OCI-LY7 (cell line): ENCODE measurements around the gene TRAF3IP1. TPM values are rescaled to one million over a fixed set of nuclear protein-coding genes. Genes with fewer than 3 reads are reported as not detected.
"Not testable (repeated sequence)": the region's sequence is repeated elsewhere in the genome, so short reads cannot be mapped to it uniquely, and the experiment has no call there.

Source experiments
- BruUV-seq: library from RNA; stranded (reverse); fragments of 400-500 nt; replicated peaks from 2 replicates; lab custom pipeline; 2021; lab: Mats Ljungman, UMichigan
- CTCF ChIA-PET: fragments of 300-600 bp; sonication (Branson Sonifier 250); formaldehyde crosslinking; loops from one replicate; lab custom pipeline; 2022; ENCODE audit warnings: antibody characterized with exemption; ENCODE audit not compliant: unreplicated experiment; lab: Charles Lee
- POLR2A ChIA-PET: fragments of 300-600 bp; sonication (Branson Sonifier 250); formaldehyde crosslinking; loops from one replicate; lab custom pipeline; 2022; ENCODE audit warnings: antibody characterized with exemption; lab: Charles Lee
- DNase-seq: peaks from one replicate; pipeline ENCODE4 v3.0.0-alpha.2; 2015; ENCODE audit warnings: low spot score
- H2AFZ ChIP-seq: fragments of 200-600 bp; sonication (generic), shearing (Covaris generic); 2 replicates; pipeline ENCODE4 v1.6.1; 2014; ENCODE audit warnings: mild to moderate bottlenecking, antibody characterized with exemption, low read length, moderate library complexity
- H3K27ac ChIP-seq: fragments of 200-600 bp; sonication (generic); 2 replicates; pipeline ENCODE4 v1.5.1; 2014; ENCODE audit warnings: mixed run types, low read depth, mild to moderate bottlenecking, moderate library complexity, low read length, inconsistent platforms; ENCODE audit not compliant: poor library complexity, severe bottlenecking
- H3K36me3 ChIP-seq: fragments of 200-600 bp; sonication (generic); 2 replicates; pipeline ENCODE4 v1.6.1; 2014; ENCODE audit warnings: mild to moderate bottlenecking, antibody characterized with exemption, low read length, moderate library complexity, mixed read lengths; ENCODE audit not compliant: insufficient read depth
- H3K4me1 ChIP-seq: fragments of 200-600 bp; sonication (generic); 2 replicates; pipeline ENCODE4 v1.5.1; 2014; ENCODE audit warnings: mild to moderate bottlenecking, low read length; ENCODE audit not compliant: insufficient read depth, poor library complexity, severe bottlenecking
- H3K4me2 ChIP-seq: fragments of 200-600 bp; sonication (generic); 2 replicates; pipeline ENCODE4 v1.6.1; 2014; ENCODE audit warnings: mild to moderate bottlenecking, low read length
- H3K4me3 ChIP-seq: fragments of 200-600 bp; sonication (generic); 2 replicates; pipeline ENCODE4 v1.5.1; 2014; ENCODE audit warnings: mild to moderate bottlenecking, low read depth, low read length; ENCODE audit not compliant: poor library complexity, severe bottlenecking
- H3K79me2 ChIP-seq: fragments of 200-600 bp; sonication (generic); 2 replicates; pipeline ENCODE4 v1.6.1; 2016; ENCODE audit warnings: low read depth, mild to moderate bottlenecking, low read length, moderate library complexity, mixed read lengths; ENCODE audit not compliant: insufficient read depth
- H3K9me2 ChIP-seq: fragments of 200-600 bp; sonication (generic); 2 replicates; pipeline ENCODE4 v1.6.1; 2016; ENCODE audit warnings: mild to moderate bottlenecking, low read length, mixed read lengths; ENCODE audit not compliant: insufficient read depth
- H3K9me3 ChIP-seq: fragments of 200-600 bp; sonication (generic); 2 replicates; pipeline ENCODE4 v1.6.1; 2014; ENCODE audit warnings: mild to moderate bottlenecking, mixed run types, low read length, mixed read lengths
- H4K20me1 ChIP-seq: fragments of 200-600 bp; sonication (generic); 2 replicates; pipeline ENCODE4 v1.6.1; 2014; ENCODE audit warnings: mild to moderate bottlenecking, antibody characterized with exemption, low read length, moderate library complexity, mixed read lengths; ENCODE audit not compliant: insufficient read depth
- CTCF ChIP-seq: fragments of 200-600 bp; sonication (generic); conservative IDR thresholded peaks from 2 replicates; pipeline ENCODE4 v1.5.1; 2014; ENCODE audit warnings: mild to moderate bottlenecking, antibody characterized with exemption, low read length, moderate library complexity, mixed read lengths
- EZH2phosphoT487 ChIP-seq: fragments of 200-600 bp; sonication (generic); IDR thresholded peaks from 2 replicates; pipeline ENCODE4 v1.6.1; 2018; ENCODE audit warnings: low read depth, borderline replicate concordance, mild to moderate bottlenecking, mixed run types, antibody characterized with exemption, low read length, moderate library complexity, mixed read lengths
- intact Hi-C: fragments of 100-400 bp; cut with micrococcal nuclease; formaldehyde crosslinking; loops from one replicate; pipeline ENCODE4 v1.10.0; 2022; ENCODE audit not compliant: unreplicated experiment
- total RNA-seq, 2 experiments: library from RNA; depleted of rRNA in 1 of 2; stranded (reverse); fragments of >200 nt in 1 of 2; shearing (Covaris generic) in 1 of 2; gene quantifications; 2 replicates each; pipeline ENCODE4 v1.2.3, GENCODE V29; 2014 to 2022

Gene TRAF3IP1
- total RNA-seq, 2 experiments from 2014 or later, result 8.2 to 13.8 TPM

- H3K9me3 ChIP-seq, result no peaks in the 10 kb centered on the region
- BruUV-seq, result no TSS peak
- H4K20me1 ChIP-seq, result no peaks in the 10 kb centered on the region
- no peaks in the 10 kb centered on the region for H3K36me3 ChIP-seq
- no peak for TF ChIP-seq EZH2phosphoT487
- TF ChIP-seq CTCF, result no peak
- H3K27ac ChIP-seq, result no peak overlapping the region
- H3K4me1 ChIP-seq, result no peaks in the 10 kb centered on the region
- no peak overlapping the region for H3K4me2 ChIP-seq
- no peak overlapping the region for H3K4me3 ChIP-seq
- H3K79me2 ChIP-seq, result no peaks in the 10 kb centered on the region
- DNase-seq, result no peak
- intact Hi-C loops, result loop anchor here (5.0 kb wide), 1 partner anchor 93 kb away; no protein-coding TSS in a partner anchor
- POLR2A ChIA-PET, result no interaction called here
- CTCF ChIA-PET, result no interaction called here
- no peaks in the 10 kb centered on the region for H3K9me2 ChIP-seq
- no peak overlapping the region for H2AFZ ChIP-seq
These were observed 49.3 kb downstream of the TRAF3IP1 start for GRCh38 chr2:238369591-238370040.

GRCh38 chr2:238370094-238370822 is 49.9 kb downstream of the TRAF3IP1 start:
- no peaks in the 10 kb centered on the region for H4K20me1 ChIP-seq
- H3K4me3 ChIP-seq, result no peak overlapping the region
- no peak overlapping the region for H3K27ac ChIP-seq
- H2AFZ ChIP-seq, result no peak overlapping the region
- intact Hi-C loops, result loop anchor here (5.0 kb wide), 1 partner anchor 92 kb away; no protein-coding TSS in a partner anchor
- no peak overlapping the region for H3K4me2 ChIP-seq
- no peaks in the 10 kb centered on the region for H3K36me3 ChIP-seq
- H3K4me1 ChIP-seq, result no peaks in the 10 kb centered on the region
- no TSS peak for BruUV-seq
- no peak for DNase-seq
- H3K79me2 ChIP-seq, result no peaks in the 10 kb centered on the region
- TF ChIP-seq CTCF, result no peak
- no peak for TF ChIP-seq EZH2phosphoT487
- CTCF ChIA-PET, result no interaction called here
- no peaks in the 10 kb centered on the region for H3K9me2 ChIP-seq
- POLR2A ChIA-PET, result no interaction called here
- no peaks in the 10 kb centered on the region for H3K9me3 ChIP-seq

- intact Hi-C loops, result loop anchor here (5.0 kb wide), 1 partner anchor 91 kb away; no protein-coding TSS in a partner anchor
- no peak for TF ChIP-seq EZH2phosphoT487
- TF ChIP-seq CTCF, result peak; percentile 79
- Histone ChIP-seq H3K4me2 (no peak overlapping the region), H2AFZ (no peak overlapping the region), H4K20me1 (no peaks in the 10 kb centered on the region), H3K9me2 (no peaks in the 10 kb centered on the region), H3K27ac (no peak overlapping the region), H3K4me3 (no peak overlapping the region), H3K36me3 (no peaks in the 10 kb centered on the region), H3K9me3 (no peaks in the 10 kb centered on the region), H3K4me1 (no peaks in the 10 kb centered on the region), H3K79me2 (no peaks in the 10 kb centered on the region)
- POLR2A ChIA-PET, result no interaction called here
- BruUV-seq, result no TSS peak
- DNase-seq, result peak; percentile 59
- CTCF ChIA-PET, result no interaction called here
These were observed 50.6 kb downstream of the TRAF3IP1 start for GRCh38 chr2:238370823-238371372.

GRCh38 chr2:238372277-238372676 is 52.0 kb downstream of the TRAF3IP1 start:
- not testable (repeated sequence) for BruUV-seq

More at GRCh38 chr2:238372277-238372676, 52.0 kb downstream of the TRAF3IP1 start:
- H4K20me1 ChIP-seq, H2AFZ ChIP-seq, H3K79me2 ChIP-seq, H3K9me2 ChIP-seq, CTCF ChIA-PET, H3K27ac ChIP-seq, H3K36me3 ChIP-seq, DNase-seq, H3K9me3 ChIP-seq, H3K4me1 ChIP-seq, POLR2A ChIA-PET, H3K4me3 ChIP-seq, H3K4me2 ChIP-seq: not testable (repeated sequence)
- intact Hi-C loops, result loop anchor here (5.0 kb wide), 1 partner anchor 90 kb away; no protein-coding TSS in a partner anchor
